Mesenteric fat pad (tissue), 1 donor: ENCODE measurements around the gene B3GALT6. TPM values are rescaled to one million over a fixed set of nuclear protein-coding genes. Genes with fewer than 3 reads are reported as not detected.
"Not testable (repeated sequence)": the region's sequence is repeated elsewhere in the genome, so short reads cannot be mapped to it uniquely, and the experiment has no call there.

Source experiments
- DNase-seq: peaks from one replicate; pipeline ENCODE4 v3.0.0-alpha.2; 2020; ENCODE audit warnings: low spot score
- total RNA-seq: library from RNA; stranded (reverse); fragmentation: NEBNext Ultra II Directional; extraction: Animal tissue kit (Norgen Biotek cat#: 25700); gene quantifications from one replicate; pipeline ENCODE4 v1.2.1, GENCODE V29; 2021
- donor health status: DM: yes; HTN: yes; CAD: no.

The B3GALT6 gene
- total RNA-seq, 1 donor from 2014 or later = 14.1 TPM

GRCh38 chr1:1242461-1243265 lies 10.6 kb downstream of the B3GALT6 start:
- no peak for DNase-seq

- DNase-seq = no peak
Measured at GRCh38 chr1:1243266-1243660, 11.2 kb downstream of the B3GALT6 start.

GRCh38 chr1:1243807-1244191 lies 11.8 kb downstream of the B3GALT6 start:
- no peak for DNase-seq

- DNase-seq = no peak
Measured at GRCh38 chr1:1244192-1244811, 12.3 kb downstream of the B3GALT6 start.

- no peak for DNase-seq
Measured at GRCh38 chr1:1245178-1245816, 13.3 kb downstream of the B3GALT6 start.

- no peak for DNase-seq
Measured at GRCh38 chr1:1245817-1246576, 14.0 kb downstream of the B3GALT6 start.

- DNase-seq = no peak
Measured at GRCh38 chr1:1246577-1247340, 14.7 kb downstream of the B3GALT6 start, which contains the start of gene C1QTNF12. TSS of gene C1QTNF12 (minus strand) at chr1:1246722. CDS start at chr1:1246690, 32 bp downstream.

GRCh38 chr1:1247341-1247913 lies 15.4 kb downstream of the B3GALT6 start:
- no peak for DNase-seq

GRCh38 chr1:1248009-1248913 lies 16.2 kb downstream of the B3GALT6 start:
- DNase-seq = not testable (repeated sequence)

GRCh38 chr1:1250786-1251284 lies 18.8 kb downstream of the B3GALT6 start:
- no peak for DNase-seq

- DNase-seq = no peak
Measured at GRCh38 chr1:1253314-1253713, 21.3 kb downstream of the B3GALT6 start.

- no peak for DNase-seq
Measured at GRCh38 chr1:1253972-1254666, 22.1 kb downstream of the B3GALT6 start.

- no peak for DNase-seq
Measured at GRCh38 chr1:1254667-1254998, 22.6 kb downstream of the B3GALT6 start.

- no peak for DNase-seq
Measured at GRCh38 chr1:1255078-1255477, 23.0 kb downstream of the B3GALT6 start.

- no peak for DNase-seq
Measured at GRCh38 chr1:1255611-1256010, 23.6 kb downstream of the B3GALT6 start.

GRCh38 chr1:1256956-1257871 lies 25.2 kb downstream of the B3GALT6 start:
- no peak for DNase-seq

- no peak for DNase-seq
Measured at GRCh38 chr1:1259119-1259488, 27.1 kb downstream of the B3GALT6 start.

- DNase-seq = no peak
Measured at GRCh38 chr1:1259540-1259939, 27.5 kb downstream of the B3GALT6 start.
